Neural crest cell (in vitro differentiated cells): ENCODE results near the gene NSD2. TPM values are rescaled to one million over a fixed set of nuclear protein-coding genes. Genes with fewer than 3 reads are reported as not detected.

Experiments used
- DNase-seq: peaks from one replicate; pipeline ENCODE4 v3.0.0; 2021; ENCODE audit warnings: low read depth, mixed read lengths, low spot score
- H3K27ac Mint-ChIP-seq: one replicate; pipeline ENCODE4 v1.8.0; 2021; ENCODE audit warnings: mild to moderate bottlenecking, mixed read lengths; ENCODE audit not compliant: unreplicated experiment
- H3K27me3 Mint-ChIP-seq: 2 replicates; pipeline ENCODE4 v1.8.0; 2021; ENCODE audit warnings: low read depth, mild to moderate bottlenecking, mixed read lengths
- H3K36me3 Mint-ChIP-seq: 2 replicates; pipeline ENCODE4 v1.8.0; 2021; ENCODE audit warnings: low read depth, mild to moderate bottlenecking, mixed read lengths
- H3K4me1 Mint-ChIP-seq: 2 replicates; pipeline ENCODE4 v1.8.0; 2021; ENCODE audit warnings: mixed read lengths
- H3K4me3 Mint-ChIP-seq: one replicate; pipeline ENCODE4 v1.8.0; 2021; ENCODE audit warnings: mild to moderate bottlenecking, mixed read lengths
- H3K9me3 Mint-ChIP-seq: 2 replicates; pipeline ENCODE4 v1.8.0; 2021; ENCODE audit warnings: mixed read lengths
- total RNA-seq: library from RNA; stranded (reverse); gene quantifications from 2 replicates; pipeline ENCODE4 v1.2.1, GENCODE V29; 2021
- TF ChIP-seq, protein P1 (sequence below): fragments of 200-600 bp; sonication (generic); conservative IDR thresholded peaks from 2 replicates; pipeline ENCODE4 v1.5.0; 2021; ENCODE audit warnings: antibody characterized with exemption, mild to moderate bottlenecking

Gene NSD2
- total RNA-seq, 1 donor from 2014 or later = 274 TPM

DNA sequence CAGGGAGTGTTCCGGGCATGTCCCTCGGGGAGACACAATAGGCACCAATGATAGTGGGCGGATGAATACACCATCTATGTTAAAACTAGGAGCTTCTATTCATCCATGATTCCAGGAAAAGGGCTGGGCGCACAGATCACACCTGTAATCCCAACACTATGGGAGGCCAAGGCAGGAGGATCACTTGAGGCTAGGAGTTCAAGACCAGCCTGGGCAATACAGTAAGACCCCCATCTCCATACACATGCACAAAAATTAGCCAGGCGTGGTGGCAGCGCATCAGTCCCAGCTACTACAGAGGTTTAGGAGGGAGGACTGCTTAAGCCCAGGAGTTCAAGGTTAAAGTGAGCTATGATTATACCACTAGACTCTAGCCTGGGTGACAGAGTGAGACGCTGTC lies 135.2 kb downstream of the NSD2 start:
- Mint-ChIP-seq H3K36me3 (peaks cover 19% of the 10 kb centered on the region), H3K4me3 (peak overlapping the region; percentile 97), H3K9me3 (no peaks in the 10 kb centered on the region), H3K27ac (no peak overlapping the region), H3K27me3 (no peaks in the 10 kb centered on the region), H3K4me1 (peaks cover 25% of the 10 kb centered on the region)
- TF ChIP-seq, protein P1, sequence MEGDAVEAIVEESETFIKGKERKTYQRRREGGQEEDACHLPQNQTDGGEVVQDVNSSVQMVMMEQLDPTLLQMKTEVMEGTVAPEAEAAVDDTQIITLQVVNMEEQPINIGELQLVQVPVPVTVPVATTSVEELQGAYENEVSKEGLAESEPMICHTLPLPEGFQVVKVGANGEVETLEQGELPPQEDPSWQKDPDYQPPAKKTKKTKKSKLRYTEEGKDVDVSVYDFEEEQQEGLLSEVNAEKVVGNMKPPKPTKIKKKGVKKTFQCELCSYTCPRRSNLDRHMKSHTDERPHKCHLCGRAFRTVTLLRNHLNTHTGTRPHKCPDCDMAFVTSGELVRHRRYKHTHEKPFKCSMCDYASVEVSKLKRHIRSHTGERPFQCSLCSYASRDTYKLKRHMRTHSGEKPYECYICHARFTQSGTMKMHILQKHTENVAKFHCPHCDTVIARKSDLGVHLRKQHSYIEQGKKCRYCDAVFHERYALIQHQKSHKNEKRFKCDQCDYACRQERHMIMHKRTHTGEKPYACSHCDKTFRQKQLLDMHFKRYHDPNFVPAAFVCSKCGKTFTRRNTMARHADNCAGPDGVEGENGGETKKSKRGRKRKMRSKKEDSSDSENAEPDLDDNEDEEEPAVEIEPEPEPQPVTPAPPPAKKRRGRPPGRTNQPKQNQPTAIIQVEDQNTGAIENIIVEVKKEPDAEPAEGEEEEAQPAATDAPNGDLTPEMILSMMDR = no peak
- DNase-seq = no peak

GRCh38 chr4:2006956-2007653 lies 135.9 kb downstream of the NSD2 start:
- TF ChIP-seq, protein P1 = no peak
- Mint-ChIP-seq H3K27me3 (no peaks in the 10 kb centered on the region), H3K27ac (no peak overlapping the region)

GRCh38 chr4:2007804-2008670 lies 136.8 kb downstream of the NSD2 start:
- H3K4me1 Mint-ChIP-seq = peaks cover 25% of the 10 kb centered on the region
- peaks cover 9% of the 10 kb centered on the region for H3K36me3 Mint-ChIP-seq
- peak overlapping the region; percentile 97 for H3K4me3 Mint-ChIP-seq
- no peaks in the 10 kb centered on the region for H3K9me3 Mint-ChIP-seq
- H3K27ac Mint-ChIP-seq = peak overlapping the region; percentile 97
- H3K27me3 Mint-ChIP-seq = no peaks in the 10 kb centered on the region
- no peak for DNase-seq
- TF ChIP-seq, protein P1 = no peak

More at GRCh38 chr4:2006956-2007653, 135.9 kb downstream of the NSD2 start:
- Mint-ChIP-seq H3K36me3 (peaks cover 18% of the 10 kb centered on the region), H3K4me3 (peak overlapping the region; percentile 97), H3K4me1 (peaks cover 25% of the 10 kb centered on the region), H3K9me3 (no peaks in the 10 kb centered on the region)
- no peak for DNase-seq

GRCh38 chr4:2008671-2008920 lies 137.4 kb downstream of the NSD2 start:
- TF ChIP-seq, protein P1 = no peak
- Mint-ChIP-seq H3K4me1 (peaks cover 25% of the 10 kb centered on the region), H3K9me3 (no peaks in the 10 kb centered on the region), H3K27ac (peak overlapping the region; percentile 97), H3K4me3 (peak overlapping the region; percentile 95), H3K36me3 (peaks cover 4% of the 10 kb centered on the region), H3K27me3 (no peaks in the 10 kb centered on the region)
- no peak for DNase-seq

DNA sequence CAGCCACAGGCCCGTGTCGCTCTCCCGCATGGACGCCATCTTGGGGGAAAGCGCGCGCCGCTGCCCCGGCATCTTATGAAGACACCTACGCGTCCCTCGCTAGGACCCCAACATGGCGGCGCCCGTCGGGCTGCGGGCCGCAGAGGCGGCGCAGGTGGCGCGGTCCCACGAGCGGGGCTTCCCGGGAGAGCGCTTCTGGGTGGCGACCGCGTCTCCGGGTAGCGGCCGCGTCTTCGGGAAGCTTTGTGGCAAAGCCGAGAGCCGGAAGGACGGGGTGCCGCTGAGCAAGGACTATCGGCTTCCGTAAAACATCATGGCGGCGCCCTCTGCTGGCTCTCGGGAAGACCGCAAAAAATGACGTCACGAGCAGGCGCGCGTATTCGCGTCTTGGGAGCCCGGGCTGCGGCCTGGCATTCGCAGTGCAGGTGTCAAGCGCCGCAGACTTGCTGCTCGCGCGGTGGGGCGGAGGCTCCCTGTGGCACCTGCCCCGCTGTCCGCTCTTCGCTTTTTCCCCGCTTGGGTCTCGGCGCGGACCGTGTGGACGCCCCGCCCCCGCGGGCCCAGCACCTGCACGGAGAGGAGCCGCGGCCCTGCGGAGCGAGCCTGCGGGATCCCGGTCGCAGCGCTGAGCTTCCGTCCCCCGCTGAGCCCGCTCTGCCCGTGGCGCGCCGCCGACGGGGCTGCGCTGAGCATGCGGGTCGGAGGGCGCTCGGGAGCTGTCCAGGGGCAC lies 137.9 kb downstream of the NSD2 start, which contains the start of gene NELFA:
NELFA (minus strand) TSS at position 54 of the 730 bp plus-strand sequence; CDS start at position 39, 15 bp downstream.
- TF ChIP-seq, protein P1 = peak; percentile 50
- H3K9me3 Mint-ChIP-seq = no peaks in the 10 kb centered on the region
- peak within 1 kb of the TSS; percentile 97 for H3K27ac Mint-ChIP-seq
- H3K4me3 Mint-ChIP-seq = peak within 1 kb of the TSS; percentile 97
- H3K4me1 Mint-ChIP-seq = peaks cover 25% of the 10 kb centered on the region
- peak; percentile 96 for DNase-seq
- H3K27me3 Mint-ChIP-seq = no peaks in the 10 kb centered on the region
- peaks cover 4% of the 10 kb centered on the region for H3K36me3 Mint-ChIP-seq
